K562 (cell line): Measurements from ENCODE around the gene ZBTB20. TPM values are rescaled to one million over a fixed set of nuclear protein-coding genes. Genes with fewer than 3 reads are reported as not detected.

Experiments used
- ATAC-seq: fragments of 200-7000 bp; cut with Tn5 transposase; 3 replicates; pipeline ENCODE4 v1.9.1; 2020; ENCODE audit warnings: moderate library complexity
- BruUV-seq: library from RNA; stranded (reverse); fragments of 400-500 nt; replicated peaks from 2 replicates; lab custom pipeline; 2021; lab: Mats Ljungman, UMichigan
- CTCF ChIA-PET: fragments of 300-600 bp; formaldehyde crosslinking; extraction: SDS; loops from one replicate; lab custom pipeline; 2021; ENCODE audit warnings: low intra/inter-chr PET ratio; lab: Yijun Ruan, JAX
- POLR2A ChIA-PET: fragments of 300-600, 350-650 bp; sonication (Branson Sonifier 250); formaldehyde crosslinking; extraction: SDS; loops from one replicate; lab custom pipeline; 2021; ENCODE audit warnings: antibody characterized with exemption, inconsistent platforms; lab: Yijun Ruan, JAX
- DNase-seq, 4 experiments: peaks; one replicate each; pipeline versions ENCODE4 v3.0.0 to v3.0.0-alpha.2; 2011 to 2018; ENCODE audit warnings: low spot score in 3 of 4, mixed read lengths in 3 of 4; ENCODE audit errors: extremely low read depth in 1 of 4
- FAIRE-seq: peaks from 2 replicates; lab custom pipeline; 2011; peaks lifted over from hg19 to GRCh38; lab: Jason Lieb, UNC
- H2AFZ ChIP-seq: 2 replicates; pipeline ENCODE4 v1.6.0; 2011; ENCODE audit warnings: low read depth, low read length, control low read depth, inconsistent platforms
- H3K27ac ChIP-seq: fragments of 200-600 bp; 3 replicates; pipeline ENCODE4 v1.8.0; 2011; ENCODE audit warnings: low read depth, mild to moderate bottlenecking, control low read depth, inconsistent platforms, low read length, moderate library complexity, mixed read lengths; ENCODE audit errors: extremely low read depth
- H3K27me3 ChIP-seq, 2 experiments: fragments of 300-600 bp in 1 of 2; 2 replicates in 1 of 2; 3 replicates in 1 of 2; pipeline versions ENCODE4 v1.6.0 to v1.8.0; 2011; ENCODE audit warnings: inconsistent platforms in 2 of 2, low read length in 2 of 2, mild to moderate bottlenecking in 1 of 2, mixed read lengths in 1 of 2, moderate library complexity in 1 of 2; ENCODE audit not compliant: control insufficient read depth in 2 of 2, insufficient read depth in 2 of 2
- H3K36me3 ChIP-seq: fragments of 300-600 bp; 3 replicates; pipeline ENCODE4 v1.8.0; 2011; ENCODE audit warnings: mild to moderate bottlenecking, low read length, inconsistent platforms; ENCODE audit not compliant: control insufficient read depth, insufficient read depth
- H3K4me1 ChIP-seq, 2 experiments: fragments of 200-600 bp in 1 of 2; replicated peaks in 1 of 2; 2 replicates in 1 of 2; 3 replicates in 1 of 2; pipeline versions ENCODE4 v1.5.1 to v1.8.0; 2011; ENCODE audit warnings: inconsistent platforms in 2 of 2, low read length in 2 of 2, mild to moderate bottlenecking in 1 of 2, mixed read lengths in 1 of 2, moderate library complexity in 1 of 2; ENCODE audit not compliant: control insufficient read depth in 2 of 2, insufficient read depth in 2 of 2
- H3K4me2 ChIP-seq: 2 replicates; pipeline ENCODE4 v1.6.1; 2011; ENCODE audit warnings: low read length, control low read depth, inconsistent platforms, mixed read lengths; ENCODE audit not compliant: insufficient read depth
- H3K4me3 ChIP-seq: fragments of 200-600 bp; sonication (generic), shearing (Covaris generic); 2 replicates; pipeline ENCODE4 v1.5.1; 2016; ENCODE audit warnings: control low read depth, inconsistent platforms
- H3K79me2 ChIP-seq: fragments of 200-600 bp; 3 replicates; pipeline ENCODE4 v1.8.0; 2011; ENCODE audit warnings: low read length, inconsistent platforms; ENCODE audit not compliant: control insufficient read depth, insufficient read depth
- H3K9ac ChIP-seq, 2 experiments: 2 replicates each; pipeline versions ENCODE4 v1.6.0 to v1.6.1; 2011; ENCODE audit warnings: low read depth in 2 of 2, low read length in 2 of 2, control low read depth in 1 of 2, inconsistent platforms in 1 of 2, mild to moderate bottlenecking in 1 of 2, mixed read lengths in 1 of 2; ENCODE audit not compliant: insufficient read depth in 1 of 2
- H3K9me1 ChIP-seq: one replicate; pipeline ENCODE4 v1.6.0; 2011; ENCODE audit warnings: inconsistent platforms, mild to moderate bottlenecking, low read length, moderate library complexity; ENCODE audit not compliant: control insufficient read depth, insufficient read depth
- H3K9me3 ChIP-seq: replicated peaks from 2 replicates; pipeline ENCODE4 v1.5.1; 2011; ENCODE audit warnings: low read depth, low read length, inconsistent platforms; ENCODE audit not compliant: control insufficient read depth, insufficient read depth
- H4K20me1 ChIP-seq: replicated peaks from 2 replicates; pipeline ENCODE4 v1.6.1; 2011; ENCODE audit warnings: low read length, inconsistent platforms, mixed read lengths; ENCODE audit not compliant: control insufficient read depth, insufficient read depth
- ELF4 ChIP-seq: fragments of 450-650 bp; formaldehyde crosslinking; IDR thresholded peaks from 2 replicates; pipeline ENCODE4 v1.4.0; 2022; ENCODE audit warnings: missing genetic modification characterization
- RBFOX2 ChIP-seq: fragments of 200-400 bp; formaldehyde crosslinking; IDR thresholded peaks from 2 replicates; pipeline ENCODE4 v1.6.1; 2017; ENCODE audit warnings: low read depth, mild to moderate bottlenecking, low read length, moderate library complexity
- YY1 ChIP-seq, 3 experiments: IDR thresholded peaks; 2 replicates each; pipeline ENCODE4 v1.6.1; 2011; ENCODE audit warnings: low read length in 2 of 3, mild to moderate bottlenecking in 2 of 3, moderate library complexity in 2 of 3, borderline replicate concordance in 1 of 3, control low read depth in 1 of 3, low read depth in 1 of 3; ENCODE audit not compliant: insufficient read depth in 3 of 3, insufficient replicate concordance in 2 of 3, control insufficient read depth in 1 of 3, insufficient read length in 1 of 3; ENCODE audit errors: extremely low read depth in 1 of 3
- WGBS: fragments of 100-300 bp; shearing (Covaris generic); methylation state at CpG from one replicate; pipeline ENCODE4 v1.1.6; 2016; ENCODE audit warnings: low coverage, mixed read lengths; ENCODE audit not compliant: insufficient coverage; ENCODE audit errors: missing lambda C conversion rate; 5-methylcytosine and 5-hydroxymethylcytosine counted together
- in situ Hi-C: fragments of 300-500 bp; cut with MboI; formaldehyde crosslinking; loops from 4 replicates; pipeline ENCODE4 v1.15.0; 2018; ENCODE audit warnings: inconsistent platforms, mixed read lengths
- intact Hi-C: fragments of 100-400 bp; cut with micrococcal nuclease; formaldehyde crosslinking; loops from 2 replicates; pipeline ENCODE4 v1.14.2; 2022
- polyA plus RNA-seq, 8 experiments: library from polyadenylated mRNA; depleted of rRNA in 4 of 8; stranded (reverse) in 5 of 8; unstranded in 3 of 8; fragments of >200 nt; fragmentation: Nextera tagmentation in 2 of 8; fragmentation: Illumina TruSeq in 1 of 8; extraction: Ambion mirVana in 2 of 8; extraction: Trizol in 1 of 8; gene quantifications; 2 replicates each; pipeline versions ENCODE4 v1.2.1 to v1.2.3, GENCODE V29; 2011 to 2014; ENCODE audit warnings: inconsistent platforms in 1 of 8, missing spikeins in 1 of 8
- total RNA-seq, 7 experiments: library from RNA; depleted of rRNA in 6 of 7; stranded (reverse); fragments of >200 nt in 6 of 7; fragmentation: Illumina TruSeq in 2 of 7; extraction: Trizol in 2 of 7; gene quantifications; 2 replicates each; pipeline versions ENCODE4 v1.2.1 to v1.2.3, GENCODE V29; 2011 to 2021; ENCODE audit warnings: low replicate concordance in 1 of 7
- TF ChIP-seq, protein P1 (sequence below): sonication (generic); formaldehyde crosslinking; IDR thresholded peaks from 2 replicates; pipeline ENCODE4 v1.4.0; 2020; ENCODE audit warnings: mild to moderate bottlenecking, missing genetic modification reagents

Gene ZBTB20
- total and polyA plus RNA-seq, 9 of the 15 experiments (the other 6 are each of a cell fraction or from before 2014, with no cell fraction given): 0.17 to 1.7 (median 0.45) TPM

- Histone ChIP-seq H3K4me3 (no peak overlapping the region), H3K9ac (no peak overlapping the region), H4K20me1 (no peaks in the 10 kb centered on the region), H3K36me3 (no peaks in the 10 kb centered on the region), H2AFZ (no peak overlapping the region), H3K9me3 (no peaks in the 10 kb centered on the region), H3K4me1 (no peaks in the 10 kb centered on the region), H3K27me3 (no peaks in the 10 kb centered on the region), H3K27ac (no peak overlapping the region), H3K79me2 (no peaks in the 10 kb centered on the region), H3K9me1 (no peaks in the 10 kb centered on the region), H3K4me2 (no peak overlapping the region)
- TF ChIP-seq RBFOX2 (no peak), ELF4 (CRISPR knock-in tag) (no peak)
- TF ChIP-seq, protein P1, sequence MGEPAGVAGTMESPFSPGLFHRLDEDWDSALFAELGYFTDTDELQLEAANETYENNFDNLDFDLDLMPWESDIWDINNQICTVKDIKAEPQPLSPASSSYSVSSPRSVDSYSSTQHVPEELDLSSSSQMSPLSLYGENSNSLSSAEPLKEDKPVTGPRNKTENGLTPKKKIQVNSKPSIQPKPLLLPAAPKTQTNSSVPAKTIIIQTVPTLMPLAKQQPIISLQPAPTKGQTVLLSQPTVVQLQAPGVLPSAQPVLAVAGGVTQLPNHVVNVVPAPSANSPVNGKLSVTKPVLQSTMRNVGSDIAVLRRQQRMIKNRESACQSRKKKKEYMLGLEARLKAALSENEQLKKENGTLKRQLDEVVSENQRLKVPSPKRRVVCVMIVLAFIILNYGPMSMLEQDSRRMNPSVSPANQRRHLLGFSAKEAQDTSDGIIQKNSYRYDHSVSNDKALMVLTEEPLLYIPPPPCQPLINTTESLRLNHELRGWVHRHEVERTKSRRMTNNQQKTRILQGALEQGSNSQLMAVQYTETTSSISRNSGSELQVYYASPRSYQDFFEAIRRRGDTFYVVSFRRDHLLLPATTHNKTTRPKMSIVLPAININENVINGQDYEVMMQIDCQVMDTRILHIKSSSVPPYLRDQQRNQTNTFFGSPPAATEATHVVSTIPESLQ (CRISPR knock-in tag): no peak
- no peak for FAIRE-seq
- in situ Hi-C loops: no loop called here
- DNase-seq: no peak
- intact Hi-C loops: no loop called here
- ChIA-PET CTCF (no interaction called here), POLR2A (no interaction called here)
- 0% methylated on average over 2 of the region's 2 CpGs for WGBS
- BruUV-seq: no TSS peak
- no peak for ATAC-seq
Observed at GRCh38 chr3:114847564-114847963, 299.5 kb downstream of the ZBTB20 start.

- Histone ChIP-seq H3K27ac (no peak overlapping the region), H3K9me1 (no peaks in the 10 kb centered on the region), H4K20me1 (no peaks in the 10 kb centered on the region), H3K27me3 (no peaks in the 10 kb centered on the region), H3K4me2 (no peak overlapping the region), H3K4me3 (no peak overlapping the region), H3K79me2 (no peaks in the 10 kb centered on the region), H3K4me1 (no peaks in the 10 kb centered on the region), H3K36me3 (no peaks in the 10 kb centered on the region), H3K9ac (no peak overlapping the region), H3K9me3 (no peaks in the 10 kb centered on the region), H2AFZ (no peak overlapping the region)
- no peak for TF ChIP-seq YY1 (IDR thresholded peaks at IDR 0.05; ENCODE audit: borderline replicate concordance in 1 of 3, control insufficient read depth in 1 of 3, extremely low read depth in 1 of 3, insufficient read depth in 3 of 3, insufficient read length in 1 of 3, insufficient replicate concordance in 2 of 3, low read depth in 1 of 3, low read length in 2 of 3)
- in situ Hi-C loops: no loop called here
- no TSS peak for BruUV-seq
- FAIRE-seq (no peak), ATAC-seq (no peak), DNase-seq (no peak)
- intact Hi-C loops: no loop called here
- WGBS: 7% methylated on average over 3 of the region's 3 CpGs
- CTCF ChIA-PET: no interaction called here
- POLR2A ChIA-PET: interaction anchor here (0.7 kb wide), 1 partner anchor 440 kb away, joined by 3 read pairs; no protein-coding TSS in a partner anchor
Observed at GRCh38 chr3:114846779-114847178, 300.3 kb downstream of the ZBTB20 start.
